A549 (cell line): Measurements from ENCODE around the gene MACROD1. TPM values are rescaled to one million over a fixed set of nuclear protein-coding genes. Genes with fewer than 3 reads are reported as not detected.

ENCODE experiments used
- ATAC-seq, 2 experiments: fragments of 200-7000 bp in 1 of 2; fragments of >200 bp in 1 of 2; cut with Nextera tagmentation in 1 of 2; cut with Tn5 transposase in 1 of 2; 3 replicates each; pipeline versions ENCODE4 v1.8.0 to v1.9.1; 2018 to 2020; ENCODE audit warnings: mild to moderate bottlenecking in 1 of 2, moderate library complexity in 1 of 2
- CTCF ChIA-PET: fragments of 300-600 bp; sonication (Branson Sonifier 250); formaldehyde crosslinking; extraction: SDS; loops from one replicate; lab custom pipeline; 2021; ENCODE audit warnings: antibody characterized with exemption, inconsistent platforms; lab: Yijun Ruan, JAX
- POLR2A ChIA-PET: fragments of 350-600 bp; formaldehyde crosslinking; extraction: SDS; loops from one replicate; lab custom pipeline; 2021; ENCODE audit warnings: antibody characterized with exemption, inconsistent platforms; lab: Yijun Ruan, JAX
- DNase-seq, 2 experiments: peaks; one replicate each; pipeline versions ENCODE4 v3.0.0 to v3.0.0-alpha.2; 2011 to 2016; ENCODE audit warnings: low read depth in 1 of 2, low spot score in 1 of 2
- FAIRE-seq: peaks from 2 replicates; lab custom pipeline; 2011; peaks lifted over from hg19 to GRCh38; lab: Jason Lieb, UNC
- H3K27ac ChIP-seq, 2 experiments: fragments of >200 bp; sonication (Bioruptor Twin); formaldehyde crosslinking; 3 replicates each; pipeline ENCODE4 v1.5.1; 2016 to 2017
- H3K4me1 ChIP-seq: fragments of >200 bp; sonication (Bioruptor Twin); formaldehyde crosslinking; 3 replicates; pipeline ENCODE4 v1.6.1; 2016
- H3K4me2 ChIP-seq: fragments of >200 bp; sonication (Bioruptor Twin); formaldehyde crosslinking; 3 replicates; pipeline ENCODE4 v1.6.1; 2016
- H3K4me3 ChIP-seq: fragments of >200 bp; sonication (Bioruptor Twin); formaldehyde crosslinking; 3 replicates; pipeline ENCODE4 v1.5.1; 2016
- H3K9me3 ChIP-seq: fragments of >200 bp; sonication (Bioruptor Twin); formaldehyde crosslinking; 3 replicates; pipeline ENCODE4 v1.6.1; 2016
- BHLHE40 ChIP-seq: IDR thresholded peaks from 2 replicates; pipeline ENCODE4 v1.6.1; 2012; ENCODE audit warnings: low read depth, low read length, inconsistent platforms
- CBX2 ChIP-seq: fragments of 200-600 bp; sonication (generic); IDR thresholded peaks from 2 replicates; pipeline ENCODE4 v1.6.1; 2016; ENCODE audit warnings: low read depth, mild to moderate bottlenecking, borderline replicate concordance
- CBX8 ChIP-seq: fragments of 200-600 bp; sonication (generic); IDR thresholded peaks from 2 replicates; pipeline ENCODE4 v1.6.1; 2016
- CEBPB ChIP-seq, 2 experiments: fragments of >200 bp in 1 of 2; sonication (Bioruptor Twin) in 1 of 2; formaldehyde crosslinking in 1 of 2; IDR thresholded peaks; 2 replicates each; pipeline ENCODE4 v1.6.1; 2012 to 2016
- FOSB ChIP-seq: fragments of 250-450 bp; sonication (Bioruptor Pico); IDR thresholded peaks from 2 replicates; pipeline ENCODE4 v1.5.0; 2020; ENCODE audit warnings: mild to moderate bottlenecking, moderate library complexity
- FOSL2 ChIP-seq, 2 experiments: fragments of 450-650 bp in 1 of 2; fragments of >200 bp in 1 of 2; sonication (Bioruptor Twin) in 1 of 2; formaldehyde crosslinking; IDR thresholded peaks; 2 replicates each; pipeline versions ENCODE4 v1.5.0 to v1.6.1; 2016 to 2020; ENCODE audit warnings: mild to moderate bottlenecking in 1 of 2, moderate library complexity in 1 of 2
- GATA3 ChIP-seq: IDR thresholded peaks from 2 replicates; pipeline ENCODE4 v1.6.1; 2012; ENCODE audit warnings: borderline replicate concordance
- HDAC2 ChIP-seq: fragments of 200-600 bp; sonication (generic); IDR thresholded peaks from 2 replicates; pipeline ENCODE4 v1.6.1; 2016
- HOXA7 ChIP-seq: fragments of 250-450 bp; sonication (Bioruptor Pico); IDR thresholded peaks from 2 replicates; pipeline ENCODE4 v1.5.0; 2020; ENCODE audit warnings: mild to moderate bottlenecking, moderate library complexity
- JUN ChIP-seq, 2 experiments: fragments of >200 bp; sonication (Bioruptor Twin); formaldehyde crosslinking; IDR thresholded peaks; 2 replicates in 1 of 2; 3 replicates in 1 of 2; pipeline ENCODE4 v1.6.1; 2016 to 2017
- KDM1A ChIP-seq: fragments of 200-600 bp; sonication (generic); IDR thresholded peaks from 2 replicates; pipeline ENCODE4 v1.6.1; 2016; ENCODE audit warnings: low read depth, mild to moderate bottlenecking
- MAZ ChIP-seq: fragments of 150-350 bp; IDR thresholded peaks from 2 replicates; pipeline ENCODE4 v1.6.1; 2014; ENCODE audit warnings: antibody characterized with exemption, low read depth, low read length, borderline replicate concordance
- NFE2L2 ChIP-seq: fragments of 150-350 bp; conservative IDR thresholded peaks from 2 replicates; pipeline ENCODE4 v1.6.1; 2014; ENCODE audit warnings: low read length
- NR3C1 ChIP-seq: fragments of >200 bp; sonication (Bioruptor Twin); formaldehyde crosslinking; IDR thresholded peaks from 3 replicates; pipeline ENCODE4 v1.6.1; 2017
- PHF8 ChIP-seq: fragments of 200-600 bp; sonication (generic); IDR thresholded peaks from 2 replicates; pipeline ENCODE4 v1.6.1; 2016; ENCODE audit warnings: low read depth, mild to moderate bottlenecking, antibody characterized with exemption, moderate library complexity, borderline replicate concordance
- POLR2AphosphoS2 ChIP-seq: conservative IDR thresholded peaks from 2 replicates; pipeline ENCODE4 v1.6.1; 2012; ENCODE audit warnings: low read length, improper control_type of control experiment, inconsistent platforms
- RARB ChIP-seq: fragments of 250-450 bp; sonication (Bioruptor Pico); IDR thresholded peaks from 2 replicates; pipeline ENCODE4 v1.8.0; 2021; ENCODE audit warnings: mild to moderate bottlenecking, moderate library complexity
- RNF2 ChIP-seq: fragments of 200-600 bp; sonication (generic); IDR thresholded peaks from 2 replicates; pipeline ENCODE4 v1.6.1; 2016; ENCODE audit warnings: low read depth, mild to moderate bottlenecking, antibody characterized with exemption, moderate library complexity, borderline replicate concordance
- TP53 ChIP-seq: fragments of 250-450 bp; sonication (Bioruptor Pico); IDR thresholded peaks from 2 replicates; pipeline ENCODE4 v1.5.0; 2021; ENCODE audit warnings: mild to moderate bottlenecking, moderate library complexity
- ZC3H11A ChIP-seq: fragments of 450-650 bp; IDR thresholded peaks from 2 replicates; pipeline ENCODE4 v1.6.1; 2014; ENCODE audit warnings: antibody characterized with exemption, mild to moderate bottlenecking
- ZFP36 ChIP-seq: fragments of 450-650 bp; IDR thresholded peaks from 2 replicates; pipeline ENCODE4 v1.6.1; 2014; ENCODE audit warnings: borderline replicate concordance; ENCODE audit not compliant: partially characterized antibody
- ZNF302 ChIP-seq: fragments of 250-450 bp; sonication (Bioruptor Pico); IDR thresholded peaks from 2 replicates; pipeline ENCODE4 v1.9.0; 2021; ENCODE audit warnings: inconsistent platforms, mild to moderate bottlenecking, moderate library complexity
- ZSCAN20 ChIP-seq: fragments of 250-450 bp; sonication (Bioruptor Pico); IDR thresholded peaks from 2 replicates; pipeline ENCODE4 v1.8.0; 2022; ENCODE audit warnings: mild to moderate bottlenecking, moderate library complexity
- WGBS: methylation state at CpG from one replicate; pipeline ENCODE4 v1.1.6; 2017; ENCODE audit errors: missing lambda C conversion rate; 5-methylcytosine and 5-hydroxymethylcytosine counted together
- polyA plus RNA-seq, 4 experiments: library from polyadenylated mRNA; depleted of rRNA in 3 of 4; stranded (reverse); fragments of >200 nt; fragmentation: RNase III in 1 of 4; extraction: RNeasy Plus Mini Kit Qiagen cat#74134 plus additional on column Dnase treatment in 1 of 4; gene quantifications; 2 replicates in 3 of 4; 3 replicates in 1 of 4; pipeline ENCODE4 v1.2.3, GENCODE V29; 2011 to 2017
- TF ChIP-seq, protein P1 (sequence below): fragments of 450-650 bp; IDR thresholded peaks from 2 replicates; pipeline ENCODE4 v1.6.1; 2014; ENCODE audit warnings: antibody characterized with exemption
- TF ChIP-seq, protein P2 (sequence below): fragments of >200 bp; sonication (Bioruptor Twin); formaldehyde crosslinking; IDR thresholded peaks from 2 replicates; pipeline ENCODE4 v1.6.1; 2016
- TF ChIP-seq, protein P3 (sequence below): fragments of 150-350 bp; IDR thresholded peaks from 2 replicates; pipeline ENCODE4 v1.6.1; 2014; ENCODE audit warnings: low read depth, mild to moderate bottlenecking, low read length
- TF ChIP-seq, protein P4 (sequence below): fragments of 250-450 bp; sonication (Bioruptor Pico); IDR thresholded peaks from 2 replicates; pipeline ENCODE4 v1.5.0; 2021; ENCODE audit warnings: mild to moderate bottlenecking, moderate library complexity, borderline replicate concordance
- TF ChIP-seq, protein P5 (sequence below): IDR thresholded peaks from 2 replicates; pipeline ENCODE4 v1.6.1; 2012
- TF ChIP-seq, protein P6 (sequence below): fragments of >200 bp; sonication (Bioruptor Twin); formaldehyde crosslinking; IDR thresholded peaks from 3 replicates; pipeline ENCODE4 v1.6.1; 2016

Gene MACROD1
- polyA plus RNA-seq, 2 of the 4 experiments (the other 2 are of a cell fraction) = 15.1 to 16.6 TPM

DNA sequence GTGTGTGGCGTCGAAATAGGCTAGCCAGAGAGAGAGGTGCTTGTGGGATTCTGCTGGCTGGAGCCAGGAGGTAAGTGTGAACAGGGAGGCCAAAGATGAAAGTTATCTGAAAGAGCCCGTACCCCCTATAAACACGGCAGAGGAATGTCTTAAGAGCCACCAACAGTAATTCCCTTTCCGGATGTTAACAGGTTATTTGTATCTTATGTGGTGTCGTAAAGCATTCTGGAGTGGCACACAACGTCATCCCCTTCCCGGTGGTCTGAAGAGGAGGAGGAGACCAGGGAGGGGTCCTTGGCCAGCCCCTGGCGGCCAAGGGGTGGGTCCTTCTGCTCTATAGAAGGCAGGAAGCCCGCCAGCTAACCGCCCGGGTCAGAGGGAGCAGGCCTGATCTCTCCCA, 39.5 kb downstream of the MACROD1 start:
- ATAC-seq (no peak), DNase-seq (no peak), FAIRE-seq (no peak)
- POLR2A ChIA-PET = no interaction called here
- TF ChIP-seq, protein P1, sequence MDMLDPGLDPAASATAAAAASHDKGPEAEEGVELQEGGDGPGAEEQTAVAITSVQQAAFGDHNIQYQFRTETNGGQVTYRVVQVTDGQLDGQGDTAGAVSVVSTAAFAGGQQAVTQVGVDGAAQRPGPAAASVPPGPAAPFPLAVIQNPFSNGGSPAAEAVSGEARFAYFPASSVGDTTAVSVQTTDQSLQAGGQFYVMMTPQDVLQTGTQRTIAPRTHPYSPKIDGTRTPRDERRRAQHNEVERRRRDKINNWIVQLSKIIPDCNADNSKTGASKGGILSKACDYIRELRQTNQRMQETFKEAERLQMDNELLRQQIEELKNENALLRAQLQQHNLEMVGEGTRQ = no peak
- TF ChIP-seq RARB (CRISPR knock-in tag) (no peak), HDAC2 (no peak), CBX8 (no peak), BHLHE40 (no peak), ZSCAN20 (no peak), MAZ (no peak), ZC3H11A (no peak), FOSB (CRISPR knock-in tag) (no peak), GATA3 (no peak), PHF8 (no peak), RNF2 (no peak), ZFP36 (no peak), HOXA7 (CRISPR knock-in tag) (no peak), KDM1A (no peak), NFE2L2 (no peak)
- TF ChIP-seq, protein P2, sequence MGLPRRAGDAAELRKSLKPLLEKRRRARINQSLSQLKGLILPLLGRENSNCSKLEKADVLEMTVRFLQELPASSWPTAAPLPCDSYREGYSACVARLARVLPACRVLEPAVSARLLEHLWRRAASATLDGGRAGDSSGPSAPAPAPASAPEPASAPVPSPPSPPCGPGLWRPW = no peak
- TF ChIP-seq, protein P3, sequence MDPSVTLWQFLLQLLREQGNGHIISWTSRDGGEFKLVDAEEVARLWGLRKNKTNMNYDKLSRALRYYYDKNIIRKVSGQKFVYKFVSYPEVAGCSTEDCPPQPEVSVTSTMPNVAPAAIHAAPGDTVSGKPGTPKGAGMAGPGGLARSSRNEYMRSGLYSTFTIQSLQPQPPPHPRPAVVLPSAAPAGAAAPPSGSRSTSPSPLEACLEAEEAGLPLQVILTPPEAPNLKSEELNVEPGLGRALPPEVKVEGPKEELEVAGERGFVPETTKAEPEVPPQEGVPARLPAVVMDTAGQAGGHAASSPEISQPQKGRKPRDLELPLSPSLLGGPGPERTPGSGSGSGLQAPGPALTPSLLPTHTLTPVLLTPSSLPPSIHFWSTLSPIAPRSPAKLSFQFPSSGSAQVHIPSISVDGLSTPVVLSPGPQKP = no peak
- TF ChIP-seq, protein P4, sequence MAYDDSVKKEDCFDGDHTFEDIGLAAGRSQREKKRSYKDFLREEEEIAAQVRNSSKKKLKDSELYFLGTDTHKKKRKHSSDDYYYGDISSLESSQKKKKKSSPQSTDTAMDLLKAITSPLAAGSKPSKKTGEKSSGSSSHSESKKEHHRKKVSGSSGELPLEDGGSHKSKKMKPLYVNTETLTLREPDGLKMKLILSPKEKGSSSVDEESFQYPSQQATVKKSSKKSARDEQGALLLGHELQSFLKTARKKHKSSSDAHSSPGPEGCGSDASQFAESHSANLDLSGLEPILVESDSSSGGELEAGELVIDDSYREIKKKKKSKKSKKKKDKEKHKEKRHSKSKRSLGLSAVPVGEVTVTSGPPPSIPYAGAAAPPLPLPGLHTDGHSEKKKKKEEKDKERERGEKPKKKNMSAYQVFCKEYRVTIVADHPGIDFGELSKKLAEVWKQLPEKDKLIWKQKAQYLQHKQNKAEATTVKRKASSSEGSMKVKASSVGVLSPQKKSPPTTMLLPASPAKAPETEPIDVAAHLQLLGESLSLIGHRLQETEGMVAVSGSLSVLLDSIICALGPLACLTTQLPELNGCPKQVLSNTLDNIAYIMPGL (CRISPR knock-in tag) = no peak
- TF ChIP-seq, protein P5, sequence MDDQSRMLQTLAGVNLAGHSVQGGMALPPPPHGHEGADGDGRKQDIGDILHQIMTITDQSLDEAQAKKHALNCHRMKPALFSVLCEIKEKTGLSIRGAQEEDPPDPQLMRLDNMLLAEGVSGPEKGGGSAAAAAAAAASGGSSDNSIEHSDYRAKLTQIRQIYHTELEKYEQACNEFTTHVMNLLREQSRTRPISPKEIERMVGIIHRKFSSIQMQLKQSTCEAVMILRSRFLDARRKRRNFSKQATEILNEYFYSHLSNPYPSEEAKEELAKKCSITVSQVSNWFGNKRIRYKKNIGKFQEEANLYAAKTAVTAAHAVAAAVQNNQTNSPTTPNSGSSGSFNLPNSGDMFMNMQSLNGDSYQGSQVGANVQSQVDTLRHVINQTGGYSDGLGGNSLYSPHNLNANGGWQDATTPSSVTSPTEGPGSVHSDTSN = no peak
- no peaks in the 10 kb centered on the region for H3K9me3 ChIP-seq
- H3K4me2 ChIP-seq = no peak overlapping the region
- CTCF ChIA-PET = interaction anchor here (4.1 kb wide), 1 partner anchor 23 kb away, joined by 13 read pairs; no protein-coding TSS in a partner anchor
- WGBS = 79% methylated on average over 10 of the region's 12 CpGs
- H3K4me1 ChIP-seq = no peaks in the 10 kb centered on the region
- H3K27ac ChIP-seq = no peak overlapping the region
- no peak overlapping the region for H3K4me3 ChIP-seq

DNA sequence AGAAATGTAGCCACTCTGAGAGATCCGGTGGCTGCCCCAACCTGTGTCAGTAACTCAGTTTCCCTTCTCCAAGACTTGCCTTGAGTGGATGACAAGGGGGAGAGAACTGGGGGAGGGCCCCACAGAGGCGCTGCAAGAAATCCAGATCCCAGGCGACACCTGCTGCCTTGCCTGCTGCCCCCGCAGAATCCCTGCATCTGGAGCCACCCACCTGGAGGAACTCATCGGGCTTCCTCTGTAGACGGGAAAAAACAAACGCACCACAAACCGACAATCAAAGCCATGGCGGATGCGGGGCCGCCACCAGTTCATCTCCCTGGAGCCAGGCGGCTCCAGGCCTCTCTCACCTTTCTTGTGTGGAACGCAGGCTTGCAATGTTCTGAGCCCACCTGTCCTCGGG, 40.2 kb downstream of the MACROD1 start:
- no peak for FAIRE-seq
- ChIA-PET CTCF (interaction anchor here (4.1 kb wide), 1 partner anchor 23 kb away, joined by 13 read pairs; no protein-coding TSS in a partner anchor), POLR2A (no interaction called here)
- Histone ChIP-seq H3K9me3 (no peaks in the 10 kb centered on the region), H3K4me3 (no peak overlapping the region), H3K4me1 (no peaks in the 10 kb centered on the region), H3K27ac (no peak overlapping the region), H3K4me2 (no peak overlapping the region)
- WGBS = 92% methylated on average over 14 of the region's 14 CpGs
- TF ChIP-seq POLR2AphosphoS2 = no peak
- no peak for TF ChIP-seq NFE2L2
- no peak for TF ChIP-seq CBX2
- no peak for TF ChIP-seq HDAC2
- TF ChIP-seq TP53 (CRISPR knock-in tag) = no peak
- no peak for TF ChIP-seq FOSL2 (IDR thresholded peaks at IDR 0.05)
- TF ChIP-seq FOSL2 (CRISPR knock-in tag; IDR thresholded peaks at IDR 0.05) = no peak
- TF ChIP-seq NR3C1 = no peak
- TF ChIP-seq ZNF302 = no peak
- no peak for TF ChIP-seq CEBPB (IDR thresholded peaks at IDR 0.05)
- TF ChIP-seq, protein P6, sequence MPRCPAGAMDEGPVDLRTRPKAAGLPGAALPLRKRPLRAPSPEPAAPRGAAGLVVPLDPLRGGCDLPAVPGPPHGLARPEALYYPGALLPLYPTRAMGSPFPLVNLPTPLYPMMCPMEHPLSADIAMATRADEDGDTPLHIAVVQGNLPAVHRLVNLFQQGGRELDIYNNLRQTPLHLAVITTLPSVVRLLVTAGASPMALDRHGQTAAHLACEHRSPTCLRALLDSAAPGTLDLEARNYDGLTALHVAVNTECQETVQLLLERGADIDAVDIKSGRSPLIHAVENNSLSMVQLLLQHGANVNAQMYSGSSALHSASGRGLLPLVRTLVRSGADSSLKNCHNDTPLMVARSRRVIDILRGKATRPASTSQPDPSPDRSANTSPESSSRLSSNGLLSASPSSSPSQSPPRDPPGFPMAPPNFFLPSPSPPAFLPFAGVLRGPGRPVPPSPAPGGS = no peak
- TF ChIP-seq, protein P2 = no peak
- no peak for TF ChIP-seq JUN (IDR thresholded peaks at IDR 0.05)
- TF ChIP-seq ZFP36 = no peak
- no peak for DNase-seq
- no peak for ATAC-seq
